ENCODE data around the gene UMAD1.

DNA sequence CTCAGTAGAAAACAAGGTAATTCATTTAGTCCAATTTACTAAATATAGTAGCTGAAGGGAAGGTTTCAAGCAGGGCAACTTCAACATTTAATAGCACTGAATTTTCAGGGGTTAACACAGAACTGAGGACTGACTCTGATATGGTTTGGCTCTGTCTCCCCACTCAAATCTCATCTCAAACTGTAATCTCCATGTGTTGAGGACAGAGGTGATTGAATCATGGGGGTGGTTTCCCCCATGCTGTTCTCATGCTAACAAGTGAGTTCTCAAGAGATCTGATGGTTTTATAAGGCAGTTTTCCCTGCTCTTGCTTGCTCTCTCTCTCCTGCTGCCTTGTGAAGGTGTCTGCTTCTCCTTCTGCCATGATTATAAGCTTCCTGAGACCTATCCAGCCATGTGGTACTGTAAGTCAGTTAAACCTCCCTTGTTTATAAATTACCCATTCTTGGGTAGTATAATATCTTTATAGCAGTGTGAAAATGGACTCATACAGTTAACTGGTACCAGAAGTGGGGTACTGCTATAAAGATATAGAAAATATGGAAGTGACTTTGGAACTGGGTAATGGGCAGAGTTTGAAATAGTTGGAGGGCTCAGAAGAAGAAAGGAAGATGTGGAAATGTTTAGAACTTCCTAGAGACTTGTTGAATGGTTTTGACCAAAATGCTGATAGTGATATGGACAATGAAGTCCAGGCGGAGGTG, 9.8 kb upstream of the UMAD1 start:
- TF ChIP-seq, protein P1, sequence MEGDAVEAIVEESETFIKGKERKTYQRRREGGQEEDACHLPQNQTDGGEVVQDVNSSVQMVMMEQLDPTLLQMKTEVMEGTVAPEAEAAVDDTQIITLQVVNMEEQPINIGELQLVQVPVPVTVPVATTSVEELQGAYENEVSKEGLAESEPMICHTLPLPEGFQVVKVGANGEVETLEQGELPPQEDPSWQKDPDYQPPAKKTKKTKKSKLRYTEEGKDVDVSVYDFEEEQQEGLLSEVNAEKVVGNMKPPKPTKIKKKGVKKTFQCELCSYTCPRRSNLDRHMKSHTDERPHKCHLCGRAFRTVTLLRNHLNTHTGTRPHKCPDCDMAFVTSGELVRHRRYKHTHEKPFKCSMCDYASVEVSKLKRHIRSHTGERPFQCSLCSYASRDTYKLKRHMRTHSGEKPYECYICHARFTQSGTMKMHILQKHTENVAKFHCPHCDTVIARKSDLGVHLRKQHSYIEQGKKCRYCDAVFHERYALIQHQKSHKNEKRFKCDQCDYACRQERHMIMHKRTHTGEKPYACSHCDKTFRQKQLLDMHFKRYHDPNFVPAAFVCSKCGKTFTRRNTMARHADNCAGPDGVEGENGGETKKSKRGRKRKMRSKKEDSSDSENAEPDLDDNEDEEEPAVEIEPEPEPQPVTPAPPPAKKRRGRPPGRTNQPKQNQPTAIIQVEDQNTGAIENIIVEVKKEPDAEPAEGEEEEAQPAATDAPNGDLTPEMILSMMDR (IDR thresholded peaks at IDR 0.05; ENCODE audit: extremely low read depth in 1 of 2, insufficient read depth in 1 of 2, low read depth in 1 of 2, low read length in 2 of 2): no peak
- TF ChIP-seq POLR2AphosphoS5 (IDR thresholded peaks at IDR 0.05; ENCODE audit: insufficient read depth, low read depth, low read length): no peak
